ENCODE results near the gene FOXN3.

Gene FOXN3

GRCh38 chr14:89276424-89276975, 140.5 kb downstream of the FOXN3 start:
- FAIRE-seq, result no peak

GRCh38 chr14:89270439-89271227, 146.4 kb downstream of the FOXN3 start:
- FAIRE-seq, result no peak

More at GRCh38 chr14:89276424-89276975, 140.5 kb downstream of the FOXN3 start:
- DNase-seq (ENCODE audit: insufficient read length, low spot score), result no peak
- no peak for TF ChIP-seq CTCF (IDR thresholded peaks at IDR 0.05; ENCODE audit: insufficient read depth, missing control alignments)

GRCh38 chr14:89269404-89269803, 147.6 kb downstream of the FOXN3 start:
- no peak for TF ChIP-seq CTCF (IDR thresholded peaks at IDR 0.05; ENCODE audit: insufficient read depth, missing control alignments)
- FAIRE-seq (no peak), DNase-seq (ENCODE audit: insufficient read length, low spot score) (no peak)

More at GRCh38 chr14:89270439-89271227, 146.4 kb downstream of the FOXN3 start:
- no peak for DNase-seq (ENCODE audit: insufficient read length, low spot score)
- TF ChIP-seq CTCF (IDR thresholded peaks at IDR 0.05; ENCODE audit: insufficient read depth, missing control alignments), result no peak

GRCh38 chr14:89268514-89268913, 148.5 kb downstream of the FOXN3 start:
- no peak for DNase-seq (ENCODE audit: insufficient read length, low spot score)
- no peak for FAIRE-seq
- no peak for TF ChIP-seq CTCF (IDR thresholded peaks at IDR 0.05; ENCODE audit: insufficient read depth, missing control alignments)

GRCh38 chr14:89267656-89268055, 149.4 kb downstream of the FOXN3 start:
- DNase-seq (ENCODE audit: insufficient read length, low spot score) (no peak), FAIRE-seq (no peak)
- TF ChIP-seq CTCF (IDR thresholded peaks at IDR 0.05; ENCODE audit: insufficient read depth, missing control alignments), result no peak

- no peak for FAIRE-seq
- no peak for DNase-seq (ENCODE audit: insufficient read length, low spot score)
- no peak for TF ChIP-seq CTCF (IDR thresholded peaks at IDR 0.05; ENCODE audit: insufficient read depth, missing control alignments)
These were observed 149.9 kb downstream of the FOXN3 start for GRCh38 chr14:89267163-89267562.

- TF ChIP-seq CTCF (IDR thresholded peaks at IDR 0.05; ENCODE audit: insufficient read depth, missing control alignments), result no peak
- DNase-seq (ENCODE audit: insufficient read length, low spot score) (no peak), FAIRE-seq (no peak)
These were observed 150.3 kb downstream of the FOXN3 start for GRCh38 chr14:89266754-89267153.

Measured in D721Med (cell line).